H9 (cell line): ENCODE results near the gene CCDC86. TPM values are rescaled to one million over a fixed set of nuclear protein-coding genes. Genes with fewer than 3 reads are reported as not detected.

Experiments
- DNase-seq: peaks from one replicate; pipeline ENCODE4 v3.0.0-alpha.2; 2017
- H2AFZ ChIP-seq: one replicate; pipeline ENCODE4 v1.6.1; 2013; ENCODE audit warnings: mild to moderate bottlenecking, low read length, control low read depth, moderate library complexity
- H2AK5ac ChIP-seq: 2 replicates; pipeline ENCODE4 v1.6.1; 2013; ENCODE audit warnings: low read length, control low read depth, mixed read lengths; ENCODE audit not compliant: insufficient read length
- H2BK120ac ChIP-seq: one replicate; pipeline ENCODE4 v1.6.1; 2013; ENCODE audit warnings: low read depth, mild to moderate bottlenecking, low read length, control low read depth, inconsistent platforms; ENCODE audit not compliant: poor library complexity, severe bottlenecking
- H2BK12ac ChIP-seq: 2 replicates; pipeline ENCODE4 v1.6.1; 2013; ENCODE audit warnings: low read length, control low read depth, mixed read lengths, low read depth; ENCODE audit not compliant: insufficient read length
- H2BK15ac ChIP-seq: 2 replicates; pipeline ENCODE4 v1.6.1; 2013; ENCODE audit warnings: low read depth, low read length, control low read depth
- H2BK20ac ChIP-seq: one replicate; pipeline ENCODE4 v1.6.1; 2013; ENCODE audit warnings: low read depth, mild to moderate bottlenecking, low read length, control low read depth, inconsistent platforms; ENCODE audit not compliant: poor library complexity, severe bottlenecking
- H2BK5ac ChIP-seq: 2 replicates; pipeline ENCODE4 v1.6.1; 2013; ENCODE audit warnings: low read length, control low read depth, mixed read lengths; ENCODE audit not compliant: insufficient read length
- H3K14ac ChIP-seq: 2 replicates; pipeline ENCODE4 v1.6.1; 2013; ENCODE audit warnings: low read length, control low read depth; ENCODE audit not compliant: insufficient read depth
- H3K18ac ChIP-seq: 2 replicates; pipeline ENCODE4 v1.6.1; 2013; ENCODE audit warnings: low read depth, mild to moderate bottlenecking, mixed read lengths, low read length, control low read depth; ENCODE audit not compliant: insufficient read length
- H3K23ac ChIP-seq: 2 replicates; pipeline ENCODE4 v1.6.1; 2013; ENCODE audit warnings: low read length, control low read depth, mixed read lengths, low read depth; ENCODE audit not compliant: insufficient read length
- H3K23me2 ChIP-seq: 2 replicates; pipeline ENCODE4 v1.6.1; 2013; ENCODE audit warnings: low read depth, mild to moderate bottlenecking, mixed read lengths, low read length, control low read depth; ENCODE audit not compliant: insufficient read length, poor library complexity, severe bottlenecking
- H3K27ac ChIP-seq: 2 replicates; pipeline ENCODE4 v1.5.1; 2013; ENCODE audit warnings: low read length, control low read depth, mixed read lengths, low read depth; ENCODE audit not compliant: insufficient read length
- H3K27me3 ChIP-seq: 2 replicates; pipeline ENCODE4 v1.6.1; 2013; ENCODE audit warnings: low read length, control low read depth, inconsistent platforms; ENCODE audit not compliant: insufficient read depth
- H3K4ac ChIP-seq: 2 replicates; pipeline ENCODE4 v1.6.1; 2013; ENCODE audit warnings: low read depth, mild to moderate bottlenecking, control low read depth, inconsistent platforms, low read length, moderate library complexity
- H3K4me1 ChIP-seq: 2 replicates; pipeline ENCODE4 v1.6.1; 2013; ENCODE audit warnings: low read length, control low read depth, inconsistent platforms; ENCODE audit not compliant: insufficient read depth
- H3K4me2 ChIP-seq: 2 replicates; pipeline ENCODE4 v1.6.1; 2013; ENCODE audit warnings: low read length, control low read depth, mixed read lengths; ENCODE audit not compliant: insufficient read length, insufficient read depth
- H3K56ac ChIP-seq: 2 replicates; pipeline ENCODE4 v1.6.1; 2013; ENCODE audit warnings: low read depth, mild to moderate bottlenecking, mixed read lengths, low read length, control low read depth; ENCODE audit not compliant: insufficient read length
- H3K79me1 ChIP-seq: 2 replicates; pipeline ENCODE4 v1.6.1; 2013; ENCODE audit warnings: low read depth, mild to moderate bottlenecking, moderate library complexity, low read length, control low read depth, inconsistent platforms; ENCODE audit not compliant: insufficient read depth, poor library complexity, severe bottlenecking
- H3K79me2 ChIP-seq: 2 replicates; pipeline ENCODE4 v1.6.1; 2013; ENCODE audit warnings: low read length, control low read depth, inconsistent platforms; ENCODE audit not compliant: insufficient read depth
- H3K9ac ChIP-seq: 2 replicates; pipeline ENCODE4 v1.6.1; 2013; ENCODE audit warnings: low read length, control low read depth, mixed read lengths; ENCODE audit not compliant: insufficient read length; ENCODE audit errors: extremely low read depth
- H3K9me3 ChIP-seq: one replicate; pipeline ENCODE4 v1.6.1; 2013; ENCODE audit warnings: low read depth, low read length, inconsistent platforms; ENCODE audit not compliant: control insufficient read depth
- H3T11ph ChIP-seq: one replicate; pipeline ENCODE4 v1.6.1; 2013; ENCODE audit warnings: mild to moderate bottlenecking, low read length, control low read depth, inconsistent platforms
- H4K20me1 ChIP-seq: one replicate; pipeline ENCODE4 v1.6.1; 2013; ENCODE audit not compliant: control insufficient read depth, insufficient read length, insufficient read depth
- H4K5ac ChIP-seq: 2 replicates; pipeline ENCODE4 v1.6.1; 2013; ENCODE audit warnings: low read depth, mild to moderate bottlenecking, mixed read lengths, low read length, control low read depth; ENCODE audit not compliant: insufficient read length
- H4K8ac ChIP-seq: replicated peaks from 2 replicates; pipeline ENCODE4 v1.6.1; 2013; ENCODE audit warnings: low read length, control low read depth, mixed read lengths, low read depth; ENCODE audit not compliant: insufficient read length
- H4K91ac ChIP-seq: 2 replicates; pipeline ENCODE4 v1.6.1; 2013; ENCODE audit warnings: low read depth, mild to moderate bottlenecking, moderate library complexity, mixed read lengths, low read length, control low read depth; ENCODE audit not compliant: insufficient read length
- H3K27ac Mint-ChIP-seq, 3 experiments: 2 replicates in 2 of 3; 3 replicates in 1 of 3; pipeline ENCODE4 v1.8.0; 2020 to 2021; ENCODE audit warnings: mixed read lengths in 3 of 3, mild to moderate bottlenecking in 1 of 3, moderate library complexity in 1 of 3
- H3K27me3 Mint-ChIP-seq: 2 replicates; pipeline ENCODE4 v1.8.0; 2021; ENCODE audit warnings: low read depth, mild to moderate bottlenecking, moderate library complexity, mixed read lengths
- H3K36me3 Mint-ChIP-seq, 3 experiments: 2 replicates in 2 of 3; 3 replicates in 1 of 3; pipeline ENCODE4 v1.8.0; 2020 to 2021; ENCODE audit warnings: low read depth in 3 of 3, mixed read lengths in 3 of 3; ENCODE audit not compliant: insufficient read depth in 1 of 3
- H3K4me1 Mint-ChIP-seq, 2 experiments: 2 replicates each; pipeline ENCODE4 v1.8.0; 2020; ENCODE audit warnings: mixed read lengths in 2 of 2
- H3K4me3 Mint-ChIP-seq, 2 experiments: 2 replicates in 1 of 2; 3 replicates in 1 of 2; pipeline ENCODE4 v1.8.0; 2020 to 2021; ENCODE audit warnings: mild to moderate bottlenecking in 2 of 2, mixed read lengths in 2 of 2, moderate library complexity in 1 of 2
- H3K9me3 Mint-ChIP-seq, 2 experiments: 2 replicates in 1 of 2; 3 replicates in 1 of 2; pipeline ENCODE4 v1.8.0; 2020; ENCODE audit warnings: mild to moderate bottlenecking in 2 of 2, mixed read lengths in 2 of 2, moderate library complexity in 1 of 2
- WGBS: extraction: QIAGEN DNeasy Blood & Tissue Kit; methylation state at CpG from one replicate; pipeline ENCODE4 v1.1.7; 2013; ENCODE audit warnings: missing lambda C conversion rate, low lambda C conversion rate, mixed read lengths; ENCODE audit not compliant: insufficient read length; ENCODE audit errors: extremely low coverage; 5-methylcytosine and 5-hydroxymethylcytosine counted together
- total RNA-seq: library from RNA; stranded (reverse); gene quantifications from 2 replicates; pipeline ENCODE4 v1.2.1, GENCODE V29; 2021
- TF ChIP-seq, protein P1 (sequence below): fragments of 200-600 bp; sonication (generic); conservative IDR thresholded peaks from 3 replicates; pipeline ENCODE4 v1.8.0; 2021; ENCODE audit warnings: antibody characterized with exemption, mild to moderate bottlenecking

The CCDC86 gene
- total RNA-seq, 1 experiment from 2014 or later, result 82.3 TPM

DNA sequence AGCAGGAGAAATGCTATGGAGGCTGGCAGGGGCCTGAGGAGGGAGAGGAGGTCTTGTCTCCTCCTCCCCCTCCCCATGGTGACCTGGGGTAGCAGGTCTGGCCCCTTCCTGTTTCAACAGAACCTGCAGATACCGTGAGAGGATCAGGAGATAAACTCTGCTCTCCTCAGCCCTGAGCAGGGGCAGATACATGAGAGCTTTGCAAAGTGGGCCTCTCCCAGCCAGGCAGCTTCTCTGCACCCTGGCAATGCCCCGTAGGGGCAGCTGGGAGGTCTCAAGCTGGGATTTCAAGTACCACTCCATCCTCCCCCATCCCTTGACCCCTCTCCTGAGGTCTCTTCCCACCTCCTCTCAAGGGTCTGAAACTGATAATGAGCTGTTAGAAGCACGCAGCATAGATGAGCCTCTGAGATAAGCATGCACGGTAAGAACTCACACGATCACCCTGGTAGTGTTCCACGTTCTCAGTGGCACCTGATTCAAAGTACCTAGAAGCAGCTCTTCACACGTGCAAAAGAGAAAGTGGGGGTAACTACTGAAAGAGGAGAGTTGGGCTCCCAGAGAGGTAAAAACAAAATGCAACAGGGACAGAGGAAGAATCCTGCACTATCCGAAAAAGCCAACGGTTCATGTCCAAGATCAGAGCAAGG lies 4.9 kb upstream of the CCDC86 start:
- no peak for DNase-seq
- Histone ChIP-seq H2AFZ (no peak overlapping the region), H3K79me2 (no peaks in the 10 kb centered on the region), H2BK5ac (no peak overlapping the region), H3K4me1 (peaks cover 4% of the 10 kb centered on the region; the same call in 1 of the 2 replicates), H3K4me2 (no peak overlapping the region), H2BK15ac (no peak overlapping the region), H3K4ac (no peak overlapping the region), H4K91ac (no peak overlapping the region), H3K23me2 (peaks cover 2% of the 10 kb centered on the region), H2BK20ac (no peak overlapping the region), H4K5ac (no peak overlapping the region), H2AK5ac (no peak overlapping the region), H3K23ac (no peak overlapping the region), H3K27me3 (no peaks in the 10 kb centered on the region), H4K8ac (no peak overlapping the region), H3K27ac (no peak overlapping the region), H3K9ac (no peak overlapping the region), H3K9me3 (no peaks in the 10 kb centered on the region), H3K18ac (no peak overlapping the region), H3K14ac (no peak overlapping the region), H2BK120ac (no peak overlapping the region), H3T11ph (no peak overlapping the region), H4K20me1 (no peaks in the 10 kb centered on the region), H2BK12ac (no peak overlapping the region), H3K56ac (no peak overlapping the region), H3K79me1 (no peaks in the 10 kb centered on the region)
- peaks cover 9 to 13% of the 10 kb centered on the region in 2 experiments for H3K4me1 Mint-ChIP-seq
- peaks cover 19% of the 10 kb centered on the region for H3K27me3 Mint-ChIP-seq
- no peak overlapping the region for H3K27ac Mint-ChIP-seq
- H3K4me3 Mint-ChIP-seq, result no peak overlapping the region
- H3K36me3 Mint-ChIP-seq, result no peaks in the 10 kb centered on the region
- no peaks in the 10 kb centered on the region; a peak in 2 of 5 replicates for H3K9me3 Mint-ChIP-seq
- TF ChIP-seq, protein P1, sequence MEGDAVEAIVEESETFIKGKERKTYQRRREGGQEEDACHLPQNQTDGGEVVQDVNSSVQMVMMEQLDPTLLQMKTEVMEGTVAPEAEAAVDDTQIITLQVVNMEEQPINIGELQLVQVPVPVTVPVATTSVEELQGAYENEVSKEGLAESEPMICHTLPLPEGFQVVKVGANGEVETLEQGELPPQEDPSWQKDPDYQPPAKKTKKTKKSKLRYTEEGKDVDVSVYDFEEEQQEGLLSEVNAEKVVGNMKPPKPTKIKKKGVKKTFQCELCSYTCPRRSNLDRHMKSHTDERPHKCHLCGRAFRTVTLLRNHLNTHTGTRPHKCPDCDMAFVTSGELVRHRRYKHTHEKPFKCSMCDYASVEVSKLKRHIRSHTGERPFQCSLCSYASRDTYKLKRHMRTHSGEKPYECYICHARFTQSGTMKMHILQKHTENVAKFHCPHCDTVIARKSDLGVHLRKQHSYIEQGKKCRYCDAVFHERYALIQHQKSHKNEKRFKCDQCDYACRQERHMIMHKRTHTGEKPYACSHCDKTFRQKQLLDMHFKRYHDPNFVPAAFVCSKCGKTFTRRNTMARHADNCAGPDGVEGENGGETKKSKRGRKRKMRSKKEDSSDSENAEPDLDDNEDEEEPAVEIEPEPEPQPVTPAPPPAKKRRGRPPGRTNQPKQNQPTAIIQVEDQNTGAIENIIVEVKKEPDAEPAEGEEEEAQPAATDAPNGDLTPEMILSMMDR, result no peak
- no CpG with 5 or more reads among the region's 9 CpGs for WGBS
